Tongue (tissue), 2 donors: ENCODE data around the gene SPNS2. TPM values are rescaled to one million over a fixed set of nuclear protein-coding genes. Genes with fewer than 3 reads are reported as not detected.
A peak's percentile ranks its signal among the peaks of the same experiment; 100 is the strongest.

Experiments used
- DNase-seq: peaks from one replicate; pipeline ENCODE4 v3.0.0-alpha.2; 2015
- total RNA-seq: library from RNA; depleted of rRNA; stranded (reverse); fragments of >200 nt; gene quantifications from one replicate; pipeline ENCODE4 v1.2.3, GENCODE V29; 2014

The SPNS2 gene
- total RNA-seq, 1 donor from 2014 or later: 19.9 TPM

DNA sequence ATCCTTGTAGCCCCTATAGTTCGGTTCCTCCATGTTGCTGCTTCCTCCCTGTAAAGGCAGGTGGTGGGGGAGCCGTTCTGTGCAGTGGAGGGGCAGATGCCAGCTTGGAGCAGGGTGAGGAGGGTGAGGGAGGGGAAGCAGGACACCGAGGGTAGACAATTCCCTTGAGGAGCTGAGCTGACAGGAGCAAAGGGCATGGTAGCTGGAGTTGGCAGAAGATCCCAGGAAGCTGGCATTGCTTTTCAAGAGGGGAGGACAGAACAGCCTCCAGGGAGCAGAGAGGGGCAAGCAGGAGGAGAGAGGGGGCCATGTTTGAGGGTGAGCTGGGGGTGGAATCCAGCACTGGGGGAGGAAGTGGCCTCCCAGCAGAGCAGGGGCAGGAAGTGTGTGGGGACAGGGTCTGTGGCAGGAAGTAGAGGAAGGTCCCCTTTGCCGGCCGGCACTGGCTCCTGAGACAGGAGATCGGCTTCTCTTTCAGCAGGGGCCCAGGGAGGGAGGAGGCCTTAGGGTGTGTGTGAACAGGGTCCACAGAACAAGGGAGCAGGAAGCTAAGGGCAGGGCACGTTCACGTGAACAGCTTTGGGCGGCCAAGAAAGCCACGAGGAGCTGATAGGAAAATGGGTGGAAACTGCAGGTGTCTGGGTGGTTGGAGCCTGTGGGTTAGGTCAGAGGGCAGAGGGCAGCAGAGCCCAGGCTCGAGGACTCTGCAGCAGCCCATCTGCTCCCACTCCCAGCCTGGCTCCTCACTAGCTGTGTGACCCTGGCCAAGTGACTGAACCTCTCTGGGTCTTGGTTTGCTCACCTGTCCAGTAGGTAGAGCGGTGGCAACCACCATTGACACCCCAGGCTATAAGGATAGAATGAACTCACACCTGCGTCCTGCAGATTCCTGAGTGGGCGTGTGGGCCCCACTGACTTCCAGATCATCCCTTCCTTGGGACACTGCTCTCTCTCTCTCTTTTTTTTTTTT, 17.5 kb upstream of the SPNS2 start:
- DNase-seq: no peak

DNA sequence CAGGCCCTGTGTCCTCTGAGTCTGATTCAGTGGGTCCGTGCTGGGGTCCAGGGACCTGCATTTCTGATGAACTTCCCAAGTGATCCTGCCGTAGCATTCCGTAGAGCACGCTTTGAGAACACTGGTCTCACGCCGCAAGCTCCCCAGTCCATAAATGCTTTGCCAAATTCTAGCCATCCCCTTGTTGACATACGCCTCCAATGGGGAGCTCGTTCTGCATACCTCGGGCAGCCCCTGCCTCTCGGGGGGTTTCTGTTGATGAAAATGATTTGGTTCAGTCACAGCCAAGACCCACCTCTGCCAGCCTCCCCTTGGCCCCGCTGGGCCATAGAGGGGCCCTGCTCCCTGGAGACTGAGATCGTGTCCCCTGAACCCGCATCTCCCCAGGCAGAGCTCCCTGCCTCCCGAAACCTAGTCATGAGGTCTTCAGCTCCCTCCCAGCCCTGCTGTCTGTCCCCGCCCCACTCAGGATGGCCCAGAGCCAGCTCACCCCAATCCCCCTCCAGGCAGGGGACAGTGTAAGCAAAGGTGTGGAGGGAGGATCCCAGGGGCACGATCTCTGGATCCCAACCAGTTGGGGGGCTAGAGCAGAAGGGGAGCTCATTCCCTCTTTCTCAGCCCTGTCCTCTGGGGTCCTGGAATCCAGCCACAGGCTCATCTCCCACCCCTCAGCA, 16.2 kb upstream of the SPNS2 start:
- DNase-seq: no peak

DNA sequence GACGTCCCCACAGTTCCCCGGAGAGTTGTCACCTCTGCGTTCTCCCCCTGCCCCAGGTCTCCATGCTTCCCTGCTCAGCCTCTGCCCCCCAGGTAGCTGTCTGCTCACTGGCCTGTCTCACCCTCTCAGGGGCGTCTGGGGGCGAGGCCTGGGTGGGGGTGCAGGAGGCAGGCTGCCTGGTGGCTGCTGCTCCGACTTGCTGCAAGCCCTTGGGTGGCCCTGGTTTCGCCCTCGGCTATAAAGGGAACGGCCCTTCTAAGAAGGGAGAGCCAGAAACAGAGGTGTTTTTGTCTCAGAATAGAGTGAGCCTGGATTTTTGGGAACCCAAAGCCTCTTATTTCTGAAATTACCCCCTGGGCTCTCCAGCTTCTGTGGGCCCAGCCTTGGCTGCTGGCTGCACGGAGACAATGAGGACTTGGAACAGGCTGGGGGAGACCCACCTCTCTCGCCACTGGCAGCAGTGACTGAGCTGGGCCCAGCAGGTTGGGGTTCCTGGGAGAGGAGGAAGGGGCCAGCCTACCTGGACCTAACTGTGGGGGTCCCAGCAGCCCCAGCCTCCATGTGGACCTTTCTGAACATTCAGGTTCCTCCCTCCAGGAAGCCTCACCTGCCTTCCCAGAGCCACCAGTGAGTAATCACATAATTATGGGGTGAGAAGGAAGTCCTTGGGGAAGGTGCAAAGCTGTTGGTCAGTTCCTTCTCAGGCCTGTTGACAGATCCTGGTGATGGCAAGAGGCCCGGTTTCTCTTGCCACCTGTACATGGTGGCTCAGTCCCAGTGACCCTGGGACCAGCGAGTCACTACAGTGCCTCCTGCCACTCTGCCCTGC, 15.5 kb upstream of the SPNS2 start:
- no peak for DNase-seq

DNA sequence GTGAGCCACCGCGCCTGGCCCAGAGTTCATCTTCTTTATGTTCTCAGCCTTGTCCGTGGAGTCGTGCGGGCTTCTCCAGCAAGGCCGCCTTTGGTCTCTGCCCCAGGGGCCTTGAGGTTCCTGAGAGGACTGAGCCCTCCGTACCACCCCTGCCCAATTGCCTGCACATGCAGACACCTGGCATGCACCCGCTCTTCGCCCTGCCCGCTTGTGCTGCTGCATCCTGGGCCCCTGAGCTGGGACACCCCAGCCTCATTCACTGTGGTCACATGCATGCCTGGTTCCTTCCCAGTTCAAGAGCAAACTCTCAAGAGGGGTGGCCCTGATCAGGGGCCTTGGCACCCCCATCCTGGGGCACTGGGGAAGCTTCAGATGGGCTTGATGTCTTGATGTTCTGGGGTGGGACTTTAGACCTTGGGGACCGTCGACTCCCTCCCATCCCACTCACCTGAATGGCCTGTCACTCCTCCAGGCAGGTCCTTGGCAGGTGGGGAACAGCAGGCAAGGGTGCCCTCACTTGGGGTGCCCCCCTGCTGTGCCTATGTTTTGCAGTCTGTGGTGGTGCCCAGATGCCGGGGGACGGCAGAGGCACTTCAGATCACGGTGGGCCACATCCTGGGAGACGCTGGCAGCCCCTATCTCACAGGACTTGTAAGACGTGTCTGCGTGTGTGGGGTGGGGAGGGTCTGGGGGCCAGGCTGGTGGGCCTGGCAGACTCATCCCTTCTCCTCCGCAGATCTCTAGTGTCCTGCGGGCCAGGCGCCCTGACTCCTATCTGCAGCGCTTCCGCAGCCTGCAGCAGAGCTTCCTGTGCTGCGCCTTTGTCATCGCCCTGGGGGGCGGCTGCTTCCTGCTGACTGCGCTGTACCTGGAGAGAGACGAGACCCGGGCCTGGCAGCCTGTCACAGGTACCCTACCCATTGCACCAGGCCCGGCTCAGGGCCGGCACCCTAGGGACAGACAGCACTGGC, 12.7 kb upstream of the SPNS2 start:
- DNase-seq: no peak

DNA sequence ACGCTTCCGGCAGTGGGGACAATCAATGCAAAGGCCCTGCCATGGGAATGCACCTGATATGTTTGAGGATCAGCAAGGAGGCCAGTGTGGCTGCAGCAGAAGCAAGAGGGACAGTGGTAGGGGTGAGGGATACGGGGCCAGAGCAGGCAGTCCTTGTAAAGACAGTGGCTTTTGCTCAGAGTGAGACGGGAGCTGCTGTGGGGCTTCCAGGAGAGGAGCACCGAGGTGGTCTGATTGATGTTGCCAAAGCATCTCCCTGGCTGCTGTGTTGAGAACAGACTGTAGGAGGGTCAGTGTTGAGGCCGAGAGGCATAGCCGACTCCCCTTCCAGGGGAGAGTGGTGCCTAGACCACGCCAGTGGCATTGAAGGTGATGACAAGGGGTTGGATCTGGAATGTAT, 11.4 kb upstream of the SPNS2 start:
- no peak for DNase-seq

DNA sequence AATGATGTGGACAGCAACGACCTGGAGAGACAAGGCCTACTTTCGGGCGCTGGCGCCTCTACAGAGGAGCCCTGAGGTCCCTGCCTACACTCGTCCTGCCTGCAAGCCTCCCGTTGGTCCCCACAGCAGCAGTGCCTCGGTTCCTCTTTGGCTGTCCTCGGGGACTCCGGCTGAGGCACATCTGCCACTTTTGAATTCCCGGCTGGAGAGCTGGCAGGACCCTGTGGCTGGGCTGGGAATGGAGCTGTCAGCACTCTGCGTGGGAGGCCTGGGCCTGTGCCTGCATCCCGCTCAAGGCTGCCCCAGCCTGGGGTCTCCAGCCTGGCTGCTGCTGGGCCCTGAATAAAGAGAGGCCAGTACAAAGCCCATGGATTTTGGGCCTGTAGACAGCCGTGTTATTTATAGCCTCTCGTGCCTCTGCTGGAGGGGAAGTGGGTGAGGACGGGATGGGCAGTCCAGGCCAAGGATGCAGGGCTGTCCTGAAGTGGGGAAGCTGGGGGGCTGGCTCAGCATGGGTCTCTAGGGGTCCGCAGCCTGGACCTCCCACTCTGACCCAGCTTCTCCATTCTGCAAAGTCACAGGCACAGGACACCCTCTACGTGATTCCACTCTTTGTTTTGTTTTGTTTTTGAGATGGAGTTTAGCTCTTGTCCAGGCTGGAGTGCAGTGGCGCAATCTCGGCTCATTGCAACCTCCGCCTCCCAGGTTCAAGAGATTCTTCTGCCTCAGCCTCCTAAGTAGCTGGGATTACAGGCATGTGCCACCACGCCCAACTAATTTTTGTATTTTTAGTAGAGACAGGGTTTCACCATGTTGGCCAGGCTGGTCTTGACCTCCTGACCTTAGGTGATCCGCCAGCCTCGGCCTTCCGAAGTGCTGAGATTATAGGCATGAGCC, 10.6 kb upstream of the SPNS2 start:
- DNase-seq: no peak

DNA sequence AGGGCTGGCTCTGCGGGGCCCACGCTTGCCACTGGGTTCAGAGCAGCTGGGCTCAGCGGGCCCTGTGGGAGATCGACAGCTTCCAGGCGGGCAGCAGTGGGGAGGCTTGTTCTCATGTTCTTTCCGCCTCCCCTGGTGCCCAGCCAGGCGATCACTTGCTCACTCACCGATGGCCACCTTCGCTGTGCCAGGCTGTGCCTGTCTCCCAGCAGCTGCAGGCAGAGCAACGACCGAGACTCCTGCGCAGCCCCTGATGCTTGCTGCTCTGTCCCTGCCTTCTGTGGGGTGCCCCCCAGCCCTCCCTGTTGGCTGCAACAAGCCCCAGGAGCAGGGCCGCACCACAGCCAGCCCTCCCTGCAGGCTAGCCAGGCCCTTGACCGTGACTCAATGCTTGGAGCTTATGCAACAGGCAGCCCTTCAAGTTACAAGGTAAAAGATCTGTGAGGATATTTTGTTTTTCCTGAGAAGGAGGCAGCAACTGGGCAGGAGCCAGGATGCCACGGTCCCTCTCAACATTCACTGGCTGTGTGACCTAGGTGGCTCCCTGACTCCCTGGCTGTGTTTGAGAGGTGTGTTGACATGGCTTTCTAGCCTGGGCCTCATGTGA, 9.6 kb upstream of the SPNS2 start:
- no peak for DNase-seq

DNA sequence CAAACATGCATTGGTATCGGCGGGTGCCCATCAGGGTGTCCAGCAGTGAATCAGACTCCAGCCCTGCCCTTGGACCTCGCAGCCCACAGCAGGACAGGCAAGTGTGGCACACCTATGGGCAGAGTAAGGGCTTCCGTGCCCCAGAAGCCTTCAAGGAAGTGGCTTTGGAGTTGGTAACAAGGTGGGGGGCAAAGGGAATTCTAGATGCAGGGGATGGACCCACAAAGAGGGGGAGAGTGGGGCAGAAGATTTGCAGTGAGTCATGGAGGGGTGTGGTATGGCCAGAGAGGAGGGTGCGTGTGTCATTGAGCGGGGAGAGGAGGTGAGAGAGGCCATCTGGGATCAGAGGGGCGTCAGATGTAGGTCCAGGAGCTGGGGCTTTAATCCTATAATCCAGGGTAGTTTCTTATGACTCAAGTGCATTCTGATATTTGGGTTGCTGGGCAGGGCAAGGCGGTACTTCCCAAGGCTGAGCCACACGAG, 8.5 kb upstream of the SPNS2 start:
- DNase-seq: no peak

DNA sequence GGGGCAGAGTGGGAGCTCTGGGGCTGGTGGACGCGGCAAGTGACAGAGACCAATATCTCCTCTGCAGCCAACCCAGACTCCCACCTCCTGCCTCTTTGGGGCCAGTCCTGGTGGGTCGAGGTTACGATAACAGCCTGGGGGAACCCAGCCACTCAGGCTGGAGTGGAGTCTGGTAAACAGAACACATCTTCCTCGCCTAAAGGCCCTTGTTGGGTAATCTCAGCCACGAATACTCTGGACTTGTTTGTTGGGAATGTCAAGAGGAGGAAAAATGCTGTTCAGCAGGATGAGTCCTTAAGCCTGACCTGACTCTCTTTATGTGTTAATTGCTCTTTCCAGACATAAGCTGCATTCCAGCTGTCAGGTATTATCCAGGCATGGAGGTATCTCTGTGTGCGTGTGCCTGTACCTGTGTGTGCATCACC, 8.0 kb upstream of the SPNS2 start:
- DNase-seq: no peak

DNA sequence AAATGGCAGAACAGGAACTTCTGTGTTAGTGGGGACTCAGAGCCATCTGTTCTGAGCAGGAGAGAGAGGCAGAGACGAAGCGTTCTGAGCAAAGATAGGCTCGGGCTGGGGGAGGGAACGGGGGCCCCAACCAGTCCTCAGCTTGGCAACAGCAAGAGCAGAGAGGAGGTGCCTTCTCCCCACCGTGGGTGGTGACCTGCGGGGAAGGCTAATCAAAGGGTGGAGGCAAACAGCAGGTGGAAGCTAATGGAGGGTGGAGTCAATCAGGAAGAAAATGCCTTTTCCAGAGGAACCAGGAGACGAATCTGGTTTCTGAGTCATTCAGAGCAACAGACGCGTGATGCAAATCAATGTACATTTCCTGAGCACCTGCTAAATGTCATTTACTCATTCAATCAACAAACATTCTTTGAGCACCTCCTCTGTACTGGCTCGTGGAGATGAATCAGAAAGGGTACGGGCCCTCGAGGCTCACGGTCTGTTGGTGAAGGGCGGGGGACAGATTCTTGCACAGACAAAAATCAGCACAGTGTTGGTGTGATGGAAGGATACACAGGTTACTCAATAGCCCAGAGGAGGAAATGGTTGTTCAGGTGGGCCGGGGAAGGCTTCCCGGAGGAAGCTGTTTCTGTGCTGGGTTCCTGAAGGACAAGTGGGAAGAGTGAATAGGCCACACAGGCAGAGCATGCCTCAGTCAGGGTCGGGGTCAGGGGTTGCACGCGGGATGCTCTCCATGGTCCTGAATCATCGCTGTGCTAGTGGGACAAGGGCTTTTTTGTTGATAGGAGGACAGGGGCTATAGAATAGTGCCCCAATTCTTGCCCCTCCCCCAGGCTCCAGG, 5.7 kb upstream of the SPNS2 start:
- peak; percentile 71 for DNase-seq

DNA sequence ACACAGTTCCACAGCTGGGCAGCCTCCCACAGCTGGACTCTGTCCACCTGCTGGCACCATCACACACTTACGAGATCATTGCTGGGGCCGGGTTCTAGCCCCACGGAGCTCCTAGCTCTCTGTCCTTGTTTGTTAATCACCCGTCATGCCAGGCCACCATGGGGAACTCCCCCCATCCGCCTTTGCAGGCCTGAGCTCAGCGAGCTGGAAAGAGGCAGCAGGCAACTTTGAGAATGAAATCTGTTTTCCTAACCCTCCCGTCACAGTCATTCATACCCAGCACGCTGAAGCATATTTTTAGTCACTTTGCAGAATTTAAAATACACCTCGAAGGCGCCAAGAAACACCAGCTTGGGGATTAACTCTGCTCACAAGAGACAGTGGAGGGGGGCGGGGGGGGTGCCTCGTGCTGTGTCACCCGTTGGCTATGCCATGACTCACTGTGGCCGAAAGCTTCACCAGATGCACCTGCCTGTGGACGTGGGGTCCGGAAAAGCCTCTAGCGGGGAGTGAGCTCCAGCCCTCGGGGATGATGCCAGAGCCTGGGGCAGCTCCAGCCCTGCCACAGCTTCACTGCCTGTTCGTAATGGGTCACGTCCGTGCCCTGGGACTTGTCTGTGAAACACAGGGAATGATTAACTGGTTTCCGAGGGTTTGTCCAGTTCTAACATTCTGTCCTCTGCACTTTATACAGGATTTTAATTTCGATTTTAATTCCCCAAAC, 1.4 kb upstream of the SPNS2 start:
- DNase-seq: no peak

DNA sequence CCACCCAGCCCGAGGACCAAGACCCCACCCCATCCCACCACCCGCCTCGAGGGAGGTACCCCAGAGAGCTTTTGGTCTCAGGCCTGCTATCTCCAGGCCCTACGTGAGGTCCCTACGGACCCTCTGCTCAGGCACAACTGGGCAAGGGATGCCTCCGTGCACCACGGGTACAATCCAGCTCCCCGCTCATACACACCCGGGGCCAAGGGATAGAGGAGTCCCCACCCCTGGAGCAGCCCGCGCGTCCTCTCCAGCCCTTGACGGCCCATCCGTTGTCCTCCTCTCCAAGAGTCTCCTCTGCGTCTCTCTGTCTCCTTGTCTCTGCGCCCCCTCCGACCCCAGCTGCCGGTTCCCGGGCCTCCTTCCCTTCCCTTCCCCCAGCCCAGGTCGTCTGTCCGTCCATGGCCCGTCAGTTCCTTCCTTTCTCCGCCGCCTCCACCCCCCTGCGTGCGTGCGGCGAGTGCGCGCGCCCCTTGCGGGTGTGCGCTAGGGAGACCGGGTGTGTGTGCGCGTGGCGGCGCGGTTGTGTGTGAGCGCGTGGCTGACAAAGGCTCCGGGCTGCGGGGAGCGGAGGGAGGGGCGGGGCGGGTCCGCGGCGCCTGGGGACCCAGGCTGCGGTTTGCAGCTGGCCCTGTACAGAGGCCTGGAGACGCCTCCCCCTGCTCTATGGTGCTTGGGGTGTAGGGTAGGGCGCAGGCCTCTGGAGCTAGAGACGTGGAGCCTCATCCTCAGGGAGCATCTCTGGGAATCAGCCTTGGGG, 930 bp downstream of the SPNS2 start:
- DNase-seq: peak; percentile 23

DNA sequence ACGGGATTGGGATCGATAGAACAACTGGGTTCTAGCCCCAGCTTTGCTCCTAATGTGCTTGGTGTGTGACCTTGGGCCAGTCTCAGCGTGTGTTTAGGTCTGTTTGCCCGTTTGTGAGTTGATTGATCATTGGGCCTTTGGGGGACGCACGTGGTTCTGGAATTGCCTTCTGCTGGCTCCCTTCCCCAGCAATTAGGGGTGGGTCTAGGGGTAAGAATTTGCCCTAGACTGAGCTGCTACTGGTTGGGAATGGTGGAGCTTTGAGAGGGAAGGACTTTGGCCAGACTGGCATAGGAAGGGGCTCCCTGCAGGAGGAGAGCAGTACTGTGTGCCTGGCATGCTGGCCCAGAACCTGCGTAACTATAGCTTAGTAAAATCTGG, 1.5 kb downstream of the SPNS2 start:
- no peak for DNase-seq

DNA sequence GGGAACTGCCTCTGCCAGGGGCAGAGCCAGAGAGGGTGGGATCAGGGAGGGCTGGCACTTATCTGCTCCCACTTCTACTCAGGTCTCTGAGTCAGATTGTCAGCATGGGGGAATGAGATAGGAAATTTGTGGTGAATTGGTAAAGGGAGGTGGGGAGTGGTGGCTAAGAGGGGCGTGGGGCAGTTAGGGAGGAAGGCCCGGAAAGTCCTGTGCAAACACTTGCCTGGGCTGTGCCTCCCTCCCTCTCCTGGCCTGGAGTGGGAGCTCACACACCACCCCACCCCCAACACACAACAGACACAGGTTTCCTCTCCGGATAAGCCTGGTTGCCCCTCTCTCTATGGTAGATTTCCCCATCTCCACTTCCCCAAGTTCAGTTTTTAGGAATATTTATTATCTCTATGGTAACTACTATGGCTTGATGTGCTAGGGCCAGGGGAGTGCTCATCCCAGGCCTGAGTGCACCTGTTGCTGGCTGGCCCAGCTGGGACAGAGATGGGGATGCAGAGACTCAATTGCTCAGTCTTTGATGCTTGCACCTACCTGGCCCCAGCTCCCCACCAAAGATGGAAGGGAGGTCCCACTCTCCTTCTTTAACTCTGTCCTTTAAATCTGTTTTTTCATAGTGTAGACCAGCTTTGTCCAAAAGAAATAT, 2.7 kb downstream of the SPNS2 start:
- DNase-seq: no peak

DNA sequence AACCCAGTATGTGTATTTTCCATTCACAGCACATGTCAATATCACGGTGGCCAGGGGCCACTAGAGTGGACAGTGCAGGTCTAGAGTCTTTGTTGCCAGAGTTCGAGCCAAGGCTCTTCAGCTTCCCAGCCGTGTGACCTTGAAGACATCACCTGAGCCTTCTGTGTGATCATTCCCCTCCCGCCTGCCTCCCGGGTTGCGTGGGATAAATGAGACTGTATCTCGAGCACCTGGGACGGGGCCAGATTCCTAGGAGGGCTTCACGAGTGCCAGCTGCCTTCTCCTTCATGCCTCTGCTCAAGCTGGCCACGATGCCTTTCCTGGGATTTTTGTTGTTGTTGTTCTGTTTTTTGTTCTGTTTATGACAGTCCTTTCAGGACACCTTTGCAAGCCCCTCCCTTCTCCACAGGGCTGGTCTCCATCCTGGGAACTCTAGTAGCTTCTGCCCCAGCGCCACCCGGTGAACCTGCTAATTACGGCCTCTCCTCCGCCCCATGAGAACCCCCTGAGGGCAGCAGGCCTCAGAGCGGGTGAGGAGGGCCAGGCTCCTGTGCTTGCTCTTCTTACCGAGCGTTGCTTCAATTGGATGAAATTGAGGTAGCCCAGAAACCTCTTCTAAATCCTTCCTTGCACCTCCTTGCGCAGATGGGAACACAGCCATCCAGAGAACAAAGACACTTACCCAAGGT, 3.9 kb downstream of the SPNS2 start:
- no peak for DNase-seq
